Stimulated activated CD8-positive, alpha-beta memory T cell treated with anti-CD3 and anti-CD28 coated beads, Interleukin-7, amount 100 ng/mL, for 24 hours (primary cell): ENCODE results near the gene ATP2A1.
"Not testable (repeated sequence)": the region's sequence is repeated elsewhere in the genome, so short reads cannot be mapped to it uniquely, and the experiment has no call there.

Experiments used
- DNase-seq: peaks from one replicate; pipeline ENCODE4 v3.0.0-alpha.2; 2020; ENCODE audit warnings: low read depth

Gene ATP2A1

GRCh38 chr16:28859326-28859725 lies 19.0 kb upstream of the ATP2A1 start:
- no peak for DNase-seq

DNA sequence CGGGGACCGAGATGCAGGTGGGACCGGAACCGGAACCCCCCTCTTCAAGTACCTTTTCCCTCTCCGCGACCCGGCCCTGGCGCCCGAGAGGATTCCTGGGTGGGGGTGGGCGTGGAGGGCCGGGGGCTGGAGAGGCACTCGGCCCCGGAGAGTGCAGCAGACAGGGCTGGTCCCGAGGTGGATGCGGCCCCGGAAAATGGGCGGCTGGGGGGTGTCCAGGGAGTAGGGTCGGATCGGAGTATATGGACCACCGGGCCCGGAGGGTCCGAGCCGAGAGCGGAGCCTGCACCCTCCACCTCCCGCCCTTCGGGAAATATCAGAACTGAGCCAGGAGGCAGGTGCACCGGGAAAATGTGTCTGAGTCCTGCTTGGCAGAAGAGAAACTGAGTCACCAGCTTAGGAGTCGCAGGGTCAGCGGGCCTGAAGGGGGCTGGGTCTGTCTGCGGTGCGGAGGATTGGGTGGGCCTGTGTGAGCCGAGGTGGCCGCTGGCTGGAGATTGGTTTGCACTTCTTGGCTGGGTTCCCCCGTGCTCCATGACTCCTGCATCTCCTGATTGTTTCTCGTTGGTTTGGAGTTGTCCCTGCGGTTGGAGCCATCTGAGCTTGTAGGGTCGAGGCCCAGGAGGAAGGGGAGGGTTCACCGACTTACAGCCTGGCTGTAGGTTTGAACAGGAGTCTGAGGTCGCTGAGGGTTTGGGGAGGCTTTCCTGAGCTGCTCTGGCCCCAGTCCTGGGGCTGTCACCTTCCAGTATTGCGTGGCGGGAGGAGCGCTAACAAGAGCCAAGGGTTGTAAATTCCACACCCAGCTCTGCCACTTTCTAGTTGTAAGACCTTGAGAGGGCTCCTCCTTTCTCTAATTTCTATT lies 14.1 kb upstream of the ATP2A1 start:
- DNase-seq: no peak

- no peak for DNase-seq
Measured at GRCh38 chr16:28865001-28865688, 13.1 kb upstream of the ATP2A1 start.

DNA sequence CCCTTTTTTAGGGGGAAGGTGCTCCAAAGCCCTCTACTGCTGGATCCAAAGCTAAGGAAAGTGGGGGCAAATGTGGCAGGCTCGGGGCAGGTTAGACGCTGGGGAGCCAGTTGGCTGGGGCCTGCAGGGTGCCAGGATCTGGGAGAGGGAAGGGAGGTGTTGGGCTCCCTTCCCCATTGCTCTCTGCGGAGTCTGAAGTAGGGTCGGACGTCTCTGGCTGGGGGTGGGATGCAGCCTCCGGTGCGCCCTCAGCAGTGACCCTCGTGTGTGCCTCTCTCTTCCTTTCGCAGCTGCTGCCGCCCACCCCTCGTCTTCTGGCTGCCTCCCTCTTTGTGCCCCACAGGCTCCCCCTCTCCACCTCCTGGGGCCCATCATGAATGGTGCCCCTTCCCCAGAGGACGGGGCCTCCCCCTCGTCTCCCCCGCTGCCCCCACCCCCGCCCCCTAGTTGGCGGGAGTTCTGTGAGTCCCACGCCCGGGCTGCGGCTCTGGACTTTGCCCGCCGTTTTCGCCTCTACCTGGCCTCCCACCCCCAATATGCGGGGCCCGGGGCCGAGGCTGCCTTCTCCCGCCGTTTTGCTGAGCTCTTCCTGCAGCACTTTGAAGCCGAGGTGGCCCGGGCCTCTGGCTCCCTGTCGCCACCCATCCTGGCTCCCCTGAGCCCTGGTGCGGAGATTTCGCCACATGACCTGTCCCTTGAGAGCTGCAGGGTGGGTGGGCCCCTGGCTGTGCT lies 12.4 kb upstream of the ATP2A1 start:
- DNase-seq: no peak

DNA sequence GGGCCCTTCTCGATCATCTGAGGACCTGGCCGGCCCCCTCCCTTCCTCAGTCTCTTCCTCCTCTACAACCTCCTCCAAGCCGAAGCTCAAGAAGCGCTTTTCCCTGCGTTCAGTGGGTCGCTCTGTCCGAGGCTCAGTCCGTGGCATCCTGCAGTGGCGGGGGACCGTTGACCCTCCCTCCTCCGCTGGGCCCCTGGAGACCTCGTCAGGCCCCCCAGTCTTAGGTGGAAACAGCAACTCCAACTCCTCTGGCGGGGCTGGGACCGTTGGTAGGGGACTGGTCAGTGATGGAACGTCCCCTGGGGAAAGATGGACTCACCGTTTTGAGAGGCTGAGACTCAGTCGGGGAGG lies 11.9 kb upstream of the ATP2A1 start:
- no peak for DNase-seq

GRCh38 chr16:28867241-28867640 lies 11.0 kb upstream of the ATP2A1 start:
- DNase-seq: no peak

- not testable (repeated sequence) for DNase-seq
Measured at GRCh38 chr16:28867646-28868045, 10.6 kb upstream of the ATP2A1 start.

DNA sequence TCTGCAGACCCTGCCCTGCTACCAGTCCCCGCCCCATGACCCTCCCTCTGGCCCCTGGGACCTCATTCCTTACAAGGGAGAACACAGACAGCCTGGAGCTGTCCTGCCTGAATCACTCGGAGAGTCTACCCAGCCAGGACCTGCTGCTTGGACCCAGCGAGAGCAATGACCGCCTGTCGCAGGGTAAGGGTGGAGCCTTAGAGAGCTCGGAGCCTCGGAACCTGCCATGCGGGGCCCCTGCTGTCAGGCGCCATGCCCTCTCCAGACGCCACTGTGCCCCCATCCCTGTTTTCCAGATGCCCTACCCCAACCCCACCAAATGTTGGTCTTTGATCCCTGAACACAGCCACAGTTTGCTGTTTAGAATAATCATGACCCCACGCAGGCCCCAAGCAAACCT lies 9.1 kb upstream of the ATP2A1 start:
- DNase-seq: no peak

GRCh38 chr16:28872952-28873351 lies 5.3 kb upstream of the ATP2A1 start:
- no peak for DNase-seq

DNA sequence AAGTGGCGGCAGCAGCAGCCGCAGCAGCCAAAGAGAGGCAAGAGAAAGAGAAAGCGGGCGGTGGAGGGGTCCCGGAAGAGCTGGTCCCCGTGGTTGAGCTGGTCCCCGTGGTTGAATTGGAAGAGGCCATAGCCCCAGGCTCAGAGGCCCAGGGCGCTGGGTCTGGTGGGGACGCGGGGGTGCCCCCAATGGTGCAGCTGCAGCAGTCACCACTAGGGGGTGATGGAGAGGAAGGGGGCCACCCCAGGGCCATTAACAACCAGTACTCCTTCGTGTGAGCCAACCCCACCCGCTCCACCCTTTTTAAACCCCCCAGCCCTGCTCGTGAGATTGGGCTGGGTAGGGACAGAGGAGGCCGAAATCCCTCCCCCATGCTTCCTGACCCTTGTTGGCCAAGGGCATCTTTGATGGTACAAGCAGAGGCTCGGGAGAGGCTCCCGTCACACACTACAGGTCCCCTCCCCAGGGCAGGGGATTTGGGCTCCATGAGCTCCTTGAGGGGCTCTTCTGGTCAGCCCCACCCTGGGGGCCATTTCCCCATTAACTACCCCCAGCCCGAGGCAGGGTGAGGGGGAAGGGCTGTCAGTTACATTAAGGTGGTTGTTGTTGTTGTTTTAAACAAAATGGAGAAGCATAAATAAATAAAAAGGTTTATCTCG lies 4.6 kb upstream of the ATP2A1 start:
- DNase-seq: no peak

DNA sequence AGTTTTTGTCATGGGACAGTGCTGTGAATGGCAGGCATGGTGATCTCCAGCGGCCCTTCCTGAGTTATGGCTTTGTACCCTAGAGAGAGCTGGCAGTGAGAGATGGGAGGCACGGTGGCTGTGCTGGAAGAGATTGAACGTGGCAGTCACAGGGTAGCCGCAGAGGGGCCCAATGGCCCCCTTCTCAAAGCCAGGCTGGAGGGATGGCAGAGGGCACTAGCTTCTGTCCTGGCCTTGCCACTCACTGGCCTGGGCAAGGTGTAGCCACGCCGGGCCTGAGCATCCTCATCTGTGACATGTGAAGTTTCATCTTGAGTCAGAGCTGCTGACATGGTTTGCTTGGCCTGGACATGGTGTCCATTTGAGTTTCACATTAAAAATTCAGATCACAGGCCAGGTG lies 3.9 kb upstream of the ATP2A1 start:
- DNase-seq: no peak

DNA sequence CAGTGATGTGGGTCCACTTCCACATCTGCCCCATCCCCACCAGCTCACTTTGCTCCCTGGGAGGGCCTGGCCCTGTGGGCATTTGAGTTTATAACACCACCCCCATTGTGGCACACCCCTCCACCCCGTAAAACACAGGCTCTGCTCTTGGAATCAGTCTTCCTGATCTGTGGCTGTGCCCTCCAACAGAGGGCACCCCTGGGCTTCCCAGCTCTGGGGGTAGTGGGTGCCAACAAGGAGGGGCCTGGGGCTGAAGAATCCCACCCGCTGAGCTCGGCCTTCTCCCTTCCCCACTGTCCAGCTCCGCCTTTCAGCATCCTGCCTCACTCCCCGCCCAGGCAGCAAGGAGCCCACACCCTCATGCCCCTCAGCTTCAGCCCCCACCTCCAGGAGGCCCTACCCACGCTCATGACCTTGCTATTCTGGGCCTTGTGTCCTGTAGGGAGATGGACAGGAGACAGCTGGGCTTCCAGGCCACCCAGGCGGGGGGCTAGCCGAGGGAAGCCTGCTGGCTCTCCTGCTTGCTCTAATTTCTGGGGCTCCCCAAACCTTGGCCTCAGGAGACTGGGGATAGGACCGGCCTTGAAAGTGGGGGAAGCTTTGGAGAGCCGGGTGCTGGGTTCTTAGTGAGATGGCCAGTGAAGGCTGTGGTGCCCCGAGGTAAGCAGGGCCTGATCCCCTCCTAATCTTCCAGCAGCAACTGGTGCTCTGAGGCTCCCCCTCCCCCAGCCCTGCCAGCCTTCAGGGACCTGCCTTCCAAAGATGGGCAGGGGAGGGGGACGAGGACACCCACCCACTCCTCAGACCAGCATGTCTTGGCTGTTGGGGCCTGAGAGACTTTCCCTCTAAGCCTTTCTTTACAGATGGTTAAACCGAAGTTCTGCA lies 2.9 kb upstream of the ATP2A1 start:
- DNase-seq: no peak

- no peak for DNase-seq
Measured at GRCh38 chr16:28876019-28876659, 2.1 kb upstream of the ATP2A1 start.

DNA sequence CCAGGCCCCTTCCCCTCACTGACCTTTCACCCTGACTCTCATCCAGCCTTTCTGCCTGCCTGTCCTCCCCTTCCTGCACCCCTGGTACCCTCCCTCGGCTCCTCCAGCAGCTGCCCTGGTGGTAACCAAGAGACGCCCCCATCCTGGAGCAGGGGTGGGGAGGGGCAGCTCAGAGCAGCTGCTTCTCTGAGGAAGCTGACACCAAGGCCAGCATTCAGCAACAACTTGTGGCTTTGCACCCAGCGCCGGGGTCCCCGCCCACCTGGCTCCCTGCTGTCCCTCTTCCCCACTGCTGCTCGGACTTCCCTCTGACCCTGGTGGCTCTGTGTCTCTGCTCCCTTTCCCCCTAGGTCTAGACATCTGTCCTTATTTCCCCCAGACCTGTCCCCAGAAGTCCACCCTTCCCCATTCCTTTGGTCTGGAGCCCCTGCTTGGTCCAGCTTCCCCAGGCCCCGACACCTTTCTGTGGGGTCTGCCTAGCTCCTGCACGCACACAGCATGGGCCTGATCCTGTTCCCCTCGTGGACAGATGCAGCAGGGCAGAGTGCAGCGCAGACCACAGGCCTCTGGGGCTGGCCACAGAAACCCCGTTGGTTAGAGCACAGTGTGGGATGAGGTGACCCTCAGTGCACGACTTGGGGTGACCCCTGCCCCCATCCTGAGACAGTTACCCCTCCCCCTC lies 1.2 kb upstream of the ATP2A1 start:
- DNase-seq: no peak

DNA sequence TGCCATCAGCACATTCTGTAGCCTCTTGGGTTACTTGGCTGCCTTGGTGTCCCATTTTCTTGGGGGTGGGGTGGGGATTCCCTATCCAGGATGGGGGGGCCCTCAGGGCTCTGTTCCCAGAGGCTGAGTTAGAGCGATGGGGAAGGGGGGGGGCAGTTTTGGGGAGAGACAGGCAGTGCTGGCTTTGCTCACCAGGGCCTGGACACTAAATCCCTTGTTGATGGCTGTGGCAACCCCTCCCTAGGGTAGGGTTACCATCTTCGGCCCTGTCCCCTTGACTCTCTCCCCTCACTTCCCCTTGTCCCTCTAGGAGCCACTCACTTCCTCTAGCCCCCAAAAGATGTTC lies 660 bp upstream of the ATP2A1 start:
- DNase-seq: no peak

- DNase-seq: no peak
Measured at GRCh38 chr16:28879261-28879840, 1.1 kb downstream of the ATP2A1 start.

DNA sequence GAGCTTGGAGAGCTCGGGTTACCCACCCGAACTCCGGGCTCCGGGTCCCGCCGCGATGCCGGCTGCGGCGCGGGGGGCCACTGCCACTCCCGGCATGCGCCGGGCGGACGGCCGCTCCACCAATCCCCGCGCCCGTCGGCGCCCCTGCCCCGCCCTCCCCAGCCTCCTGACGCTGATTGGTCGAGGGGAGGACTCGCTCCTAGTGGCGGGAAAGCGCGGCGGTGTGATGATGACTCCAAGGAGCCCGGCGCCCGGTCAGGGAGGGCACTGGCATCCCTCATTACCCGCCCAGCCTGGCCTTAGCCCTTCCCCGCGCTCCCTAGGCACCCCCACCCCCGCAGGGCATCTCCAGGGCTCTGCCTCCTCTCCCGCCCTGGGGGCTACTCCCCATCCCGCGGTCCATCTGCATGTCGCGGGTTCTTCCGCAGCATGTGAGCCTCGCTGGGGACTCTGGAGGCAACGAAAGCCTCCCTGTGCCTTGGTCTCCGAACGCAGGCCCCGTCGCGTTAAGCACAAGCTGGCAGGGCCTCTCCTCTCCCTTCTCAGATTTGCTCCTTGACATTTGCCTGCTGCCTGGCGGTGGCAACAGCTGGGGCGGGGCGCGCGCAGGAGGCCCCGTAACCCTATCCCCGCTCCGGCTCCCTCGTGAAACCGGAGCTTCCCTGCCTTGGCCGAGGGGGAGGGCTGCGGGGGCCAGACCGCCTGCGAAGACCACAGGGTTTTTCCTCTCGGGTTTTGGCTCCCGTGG lies 1.7 kb downstream of the ATP2A1 start:
- peak; percentile 81 for DNase-seq

GRCh38 chr16:28880589-28880915 lies 2.3 kb downstream of the ATP2A1 start:
- no peak for DNase-seq

- no peak for DNase-seq
Measured at GRCh38 chr16:28880955-28881354, 2.7 kb downstream of the ATP2A1 start.
